Vagina (tissue), 2 donors: ENCODE measurements around the gene BCAT1.

ENCODE experiments used
- CTCF ChIP-seq, 3 experiments: fragments of 450-650 bp in 2 of 3; fragments of 200-600 bp in 1 of 3; sonication (generic) in 1 of 3; IDR thresholded peaks; one replicate each; pipeline ENCODE4 v1.5.1; 2017 to 2019; ENCODE audit warnings: antibody characterized with exemption in 3 of 3, mild to moderate bottlenecking in 2 of 3, moderate library complexity in 2 of 3
- POLR2A ChIP-seq, 2 donors: fragments of 450-650 bp; IDR thresholded peaks; one replicate each; pipeline ENCODE4 v1.6.1; 2017; ENCODE audit warnings: antibody characterized with exemption in 2 of 2, mild to moderate bottlenecking in 2 of 2, moderate library complexity in 2 of 2
- POLR2AphosphoS5 ChIP-seq, 2 donors: sonication (generic); formaldehyde crosslinking; IDR thresholded peaks; one replicate each; pipeline ENCODE4 v1.9.0; 2017; ENCODE audit warnings: antibody characterized with exemption in 2 of 2, mild to moderate bottlenecking in 2 of 2, low read depth in 1 of 2; ENCODE audit not compliant: insufficient read depth in 1 of 2

DNA sequence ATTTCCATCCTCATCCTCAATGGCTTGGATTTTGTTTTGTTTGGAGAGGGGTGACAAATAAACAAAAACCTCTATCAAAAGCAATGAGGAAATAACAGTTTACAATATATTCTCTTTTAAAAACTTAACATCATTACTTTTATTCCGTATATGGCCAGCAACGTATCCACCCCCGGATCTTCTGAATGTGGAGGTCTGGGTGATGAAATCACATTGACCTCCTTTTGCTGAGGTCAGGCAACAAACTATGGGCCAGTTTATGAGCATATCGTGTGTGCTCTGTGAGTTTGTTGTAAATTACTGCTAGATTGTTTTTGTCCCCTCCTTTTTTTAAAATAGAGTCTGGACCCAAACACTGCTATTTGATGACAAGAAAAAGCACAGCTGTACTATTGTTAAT lies 178.1 kb downstream of the BCAT1 start:
- no peak for TF ChIP-seq CTCF (IDR thresholded peaks at IDR 0.05)
- no peak for TF ChIP-seq POLR2AphosphoS5 (IDR thresholded peaks at IDR 0.05; ENCODE audit: insufficient read depth in 1 of 2, low read depth in 1 of 2)
- no peak for TF ChIP-seq POLR2A (IDR thresholded peaks at IDR 0.05)
